ENCODE data around the gene PRR19.

Gene PRR19

GRCh38 chr19:42289556-42290041 is 12.3 kb upstream of the PRR19 start:
- no peak overlapping the region for H3K27ac ChIP-seq (ENCODE audit: low read depth, low read length)
- peaks cover 35 to 74% of the 10 kb centered on the region in 2 donors for H3K36me3 ChIP-seq (ENCODE audit: control insufficient read depth in 1 of 2, insufficient read depth in 2 of 2, low read length in 2 of 2)
- no peaks in the 10 kb centered on the region for H3K9me3 ChIP-seq (ENCODE audit: control insufficient read depth in 1 of 2, low read length in 2 of 2)
- peaks cover 22 to 24% of the 10 kb centered on the region in 2 donors for H3K4me1 ChIP-seq (ENCODE audit: control insufficient read depth in 1 of 2, insufficient read depth in 2 of 2, low read length in 2 of 2)
- H3K9ac ChIP-seq (ENCODE audit: low read depth in 1 of 2, low read length in 2 of 2): no peak overlapping the region
- H3K27me3 ChIP-seq (ENCODE audit: control insufficient read depth in 1 of 2, insufficient read depth in 2 of 2, low read length in 2 of 2): no peaks in the 10 kb centered on the region
- no peak overlapping the region for H3K4me3 ChIP-seq (ENCODE audit: low read depth in 1 of 2, low read length in 2 of 2)

- no peak overlapping the region for H3K9ac ChIP-seq (ENCODE audit: low read depth in 1 of 2, low read length in 2 of 2)
- no peaks in the 10 kb centered on the region for H3K27me3 ChIP-seq (ENCODE audit: control insufficient read depth in 1 of 2, insufficient read depth in 2 of 2, low read length in 2 of 2)
- H3K27ac ChIP-seq (ENCODE audit: low read depth, low read length): no peak overlapping the region
- H3K9me3 ChIP-seq (ENCODE audit: control insufficient read depth in 1 of 2, low read length in 2 of 2): no peaks in the 10 kb centered on the region
- peaks cover 17 to 20% of the 10 kb centered on the region in 2 donors for H3K4me1 ChIP-seq (ENCODE audit: control insufficient read depth in 1 of 2, insufficient read depth in 2 of 2, low read length in 2 of 2)
- peaks cover 35 to 76% of the 10 kb centered on the region in 2 donors for H3K36me3 ChIP-seq (ENCODE audit: control insufficient read depth in 1 of 2, insufficient read depth in 2 of 2, low read length in 2 of 2)
- no peak overlapping the region for H3K4me3 ChIP-seq (ENCODE audit: low read depth in 1 of 2, low read length in 2 of 2)
Measured at GRCh38 chr19:42290136-42290522, 11.8 kb upstream of the PRR19 start.

GRCh38 chr19:42290523-42291434 is 11.2 kb upstream of the PRR19 start:
- Histone ChIP-seq H3K27ac (ENCODE audit: low read depth, low read length) (no peak overlapping the region), H3K4me1 (ENCODE audit: control insufficient read depth in 1 of 2, insufficient read depth in 2 of 2, low read length in 2 of 2) (peaks cover 10 to 13% of the 10 kb centered on the region in 2 donors), H3K4me3 (ENCODE audit: low read depth in 1 of 2, low read length in 2 of 2) (no peak overlapping the region), H3K9ac (ENCODE audit: low read depth in 1 of 2, low read length in 2 of 2) (no peak overlapping the region), H3K9me3 (ENCODE audit: control insufficient read depth in 1 of 2, low read length in 2 of 2) (no peaks in the 10 kb centered on the region), H3K36me3 (ENCODE audit: control insufficient read depth in 1 of 2, insufficient read depth in 2 of 2, low read length in 2 of 2) (peaks cover 35 to 76% of the 10 kb centered on the region in 2 donors), H3K27me3 (ENCODE audit: control insufficient read depth in 1 of 2, insufficient read depth in 2 of 2, low read length in 2 of 2) (no peaks in the 10 kb centered on the region)

- H3K27me3 ChIP-seq (ENCODE audit: control insufficient read depth in 1 of 2, insufficient read depth in 2 of 2, low read length in 2 of 2): no peaks in the 10 kb centered on the region
- peaks cover 5 to 8% of the 10 kb centered on the region in 2 donors for H3K4me1 ChIP-seq (ENCODE audit: control insufficient read depth in 1 of 2, insufficient read depth in 2 of 2, low read length in 2 of 2)
- H3K27ac ChIP-seq (ENCODE audit: low read depth, low read length): no peak overlapping the region
- H3K36me3 ChIP-seq (ENCODE audit: control insufficient read depth in 1 of 2, insufficient read depth in 2 of 2, low read length in 2 of 2): peaks cover 35 to 76% of the 10 kb centered on the region in 2 donors
- H3K4me3 ChIP-seq (ENCODE audit: low read depth in 1 of 2, low read length in 2 of 2): no peak overlapping the region
- H3K9ac ChIP-seq (ENCODE audit: low read depth in 1 of 2, low read length in 2 of 2): no peak overlapping the region
- no peaks in the 10 kb centered on the region for H3K9me3 ChIP-seq (ENCODE audit: control insufficient read depth in 1 of 2, low read length in 2 of 2)
Measured at GRCh38 chr19:42291435-42291810, 10.5 kb upstream of the PRR19 start.

GRCh38 chr19:42292042-42292960 is 9.6 kb upstream of the PRR19 start:
- no peaks in the 10 kb centered on the region for H3K27me3 ChIP-seq (ENCODE audit: control insufficient read depth in 1 of 2, insufficient read depth in 2 of 2, low read length in 2 of 2)
- H3K27ac ChIP-seq (ENCODE audit: low read depth, low read length): no peak overlapping the region
- H3K36me3 ChIP-seq (ENCODE audit: control insufficient read depth in 1 of 2, insufficient read depth in 2 of 2, low read length in 2 of 2): peaks cover 34 to 69% of the 10 kb centered on the region in 2 donors
- no peaks in the 10 kb centered on the region for H3K9me3 ChIP-seq (ENCODE audit: control insufficient read depth in 1 of 2, low read length in 2 of 2)
- H3K9ac ChIP-seq (ENCODE audit: low read depth in 1 of 2, low read length in 2 of 2): no peak overlapping the region
- peaks cover 5 to 8% of the 10 kb centered on the region in 2 donors for H3K4me1 ChIP-seq (ENCODE audit: control insufficient read depth in 1 of 2, insufficient read depth in 2 of 2, low read length in 2 of 2)
- H3K4me3 ChIP-seq (ENCODE audit: low read depth in 1 of 2, low read length in 2 of 2): no peak overlapping the region

GRCh38 chr19:42292963-42293362 is 9.0 kb upstream of the PRR19 start:
- H3K9ac ChIP-seq (ENCODE audit: low read depth in 1 of 2, low read length in 2 of 2): no peak overlapping the region
- H3K4me3 ChIP-seq (ENCODE audit: low read depth in 1 of 2, low read length in 2 of 2): no peak overlapping the region
- peaks cover 28 to 63% of the 10 kb centered on the region in 2 donors for H3K36me3 ChIP-seq (ENCODE audit: control insufficient read depth in 1 of 2, insufficient read depth in 2 of 2, low read length in 2 of 2)
- H3K9me3 ChIP-seq (ENCODE audit: control insufficient read depth in 1 of 2, low read length in 2 of 2): no peaks in the 10 kb centered on the region
- no peak overlapping the region for H3K27ac ChIP-seq (ENCODE audit: low read depth, low read length)
- peaks cover 5 to 8% of the 10 kb centered on the region in 2 donors for H3K4me1 ChIP-seq (ENCODE audit: control insufficient read depth in 1 of 2, insufficient read depth in 2 of 2, low read length in 2 of 2)
- H3K27me3 ChIP-seq (ENCODE audit: control insufficient read depth in 1 of 2, insufficient read depth in 2 of 2, low read length in 2 of 2): no peaks in the 10 kb centered on the region

- no peak overlapping the region for H3K27ac ChIP-seq (ENCODE audit: low read depth, low read length)
- no peaks in the 10 kb centered on the region for H3K27me3 ChIP-seq (ENCODE audit: control insufficient read depth in 1 of 2, insufficient read depth in 2 of 2, low read length in 2 of 2)
- H3K9ac ChIP-seq (ENCODE audit: low read depth in 1 of 2, low read length in 2 of 2): no peak overlapping the region
- H3K4me3 ChIP-seq (ENCODE audit: low read depth in 1 of 2, low read length in 2 of 2): no peak overlapping the region
- H3K9me3 ChIP-seq (ENCODE audit: control insufficient read depth in 1 of 2, low read length in 2 of 2): no peaks in the 10 kb centered on the region
- H3K36me3 ChIP-seq (ENCODE audit: control insufficient read depth in 1 of 2, insufficient read depth in 2 of 2, low read length in 2 of 2): peaks cover 22 to 57% of the 10 kb centered on the region in 2 donors
- H3K4me1 ChIP-seq (ENCODE audit: control insufficient read depth in 1 of 2, insufficient read depth in 2 of 2, low read length in 2 of 2): peaks cover 5 to 8% of the 10 kb centered on the region in 2 donors
Measured at GRCh38 chr19:42293540-42293939, 8.4 kb upstream of the PRR19 start.

- Histone ChIP-seq H3K36me3 (ENCODE audit: control insufficient read depth in 1 of 2, insufficient read depth in 2 of 2, low read length in 2 of 2) (peaks cover 18 to 53% of the 10 kb centered on the region in 2 donors), H3K4me3 (ENCODE audit: low read depth in 1 of 2, low read length in 2 of 2) (no peak overlapping the region), H3K9me3 (ENCODE audit: control insufficient read depth in 1 of 2, low read length in 2 of 2) (no peaks in the 10 kb centered on the region), H3K27ac (ENCODE audit: low read depth, low read length) (no peak overlapping the region), H3K27me3 (ENCODE audit: control insufficient read depth in 1 of 2, insufficient read depth in 2 of 2, low read length in 2 of 2) (no peaks in the 10 kb centered on the region), H3K9ac (ENCODE audit: low read depth in 1 of 2, low read length in 2 of 2) (no peak overlapping the region), H3K4me1 (ENCODE audit: control insufficient read depth in 1 of 2, insufficient read depth in 2 of 2, low read length in 2 of 2) (peaks cover 5 to 8% of the 10 kb centered on the region in 2 donors)
Measured at GRCh38 chr19:42293948-42294347, 8.0 kb upstream of the PRR19 start.

GRCh38 chr19:42294471-42295137 is 7.3 kb upstream of the PRR19 start:
- Histone ChIP-seq H3K9ac (ENCODE audit: low read depth in 1 of 2, low read length in 2 of 2) (no peak overlapping the region), H3K36me3 (ENCODE audit: control insufficient read depth in 1 of 2, insufficient read depth in 2 of 2, low read length in 2 of 2) (peaks cover 15 to 46% of the 10 kb centered on the region in 2 donors), H3K4me3 (ENCODE audit: low read depth in 1 of 2, low read length in 2 of 2) (no peak overlapping the region), H3K27me3 (ENCODE audit: control insufficient read depth in 1 of 2, insufficient read depth in 2 of 2, low read length in 2 of 2) (no peaks in the 10 kb centered on the region), H3K27ac (ENCODE audit: low read depth, low read length) (no peak overlapping the region), H3K4me1 (ENCODE audit: control insufficient read depth in 1 of 2, insufficient read depth in 2 of 2, low read length in 2 of 2) (peaks cover 5 to 8% of the 10 kb centered on the region in 2 donors), H3K9me3 (ENCODE audit: control insufficient read depth in 1 of 2, low read length in 2 of 2) (no peaks in the 10 kb centered on the region)
